Stomach (tissue), 4 donors: ENCODE results near the gene TUT4.

Source experiments
- EP300 ChIP-seq: sonication (generic); formaldehyde crosslinking; IDR thresholded peaks from one replicate; pipeline ENCODE4 v1.6.1; 2017; ENCODE audit warnings: antibody characterized with exemption
- POLR2A ChIP-seq, 4 donors: fragments of 450-650 bp; IDR thresholded peaks; one replicate each; pipeline ENCODE4 v1.6.1; 2016; ENCODE audit warnings: antibody characterized with exemption in 4 of 4, control low read depth in 2 of 4, mild to moderate bottlenecking in 1 of 4, moderate library complexity in 1 of 4
- TF ChIP-seq, protein P1 (sequence below), 7 experiments: fragments of 450-650 bp in 4 of 7; fragments of 200-600 bp in 3 of 7; sonication (generic) in 3 of 7; IDR thresholded peaks; one replicate each; pipeline ENCODE4 v1.5.1; 2016 to 2019; ENCODE audit warnings: antibody characterized with exemption in 7 of 7, control low read depth in 2 of 7, mild to moderate bottlenecking in 1 of 7

DNA sequence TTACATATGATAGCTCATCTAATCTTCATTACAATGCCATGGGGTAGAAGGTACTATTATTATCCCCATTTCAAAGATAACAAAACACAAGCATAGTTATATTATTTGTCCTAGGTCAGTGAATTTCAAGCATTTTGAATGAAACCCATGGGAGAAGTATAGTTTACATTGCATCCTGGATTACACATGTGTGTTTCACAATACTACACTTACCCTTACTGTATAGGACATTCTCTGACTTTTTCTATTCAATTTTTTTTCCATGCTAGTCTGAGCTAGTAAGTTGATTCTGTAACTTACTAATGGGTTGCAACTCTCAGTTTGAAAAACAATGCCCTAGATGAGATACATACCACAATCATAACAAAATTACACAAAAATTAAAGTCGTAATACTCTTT is 40.6 kb upstream of the TUT4 start:
- TF ChIP-seq, protein P1, sequence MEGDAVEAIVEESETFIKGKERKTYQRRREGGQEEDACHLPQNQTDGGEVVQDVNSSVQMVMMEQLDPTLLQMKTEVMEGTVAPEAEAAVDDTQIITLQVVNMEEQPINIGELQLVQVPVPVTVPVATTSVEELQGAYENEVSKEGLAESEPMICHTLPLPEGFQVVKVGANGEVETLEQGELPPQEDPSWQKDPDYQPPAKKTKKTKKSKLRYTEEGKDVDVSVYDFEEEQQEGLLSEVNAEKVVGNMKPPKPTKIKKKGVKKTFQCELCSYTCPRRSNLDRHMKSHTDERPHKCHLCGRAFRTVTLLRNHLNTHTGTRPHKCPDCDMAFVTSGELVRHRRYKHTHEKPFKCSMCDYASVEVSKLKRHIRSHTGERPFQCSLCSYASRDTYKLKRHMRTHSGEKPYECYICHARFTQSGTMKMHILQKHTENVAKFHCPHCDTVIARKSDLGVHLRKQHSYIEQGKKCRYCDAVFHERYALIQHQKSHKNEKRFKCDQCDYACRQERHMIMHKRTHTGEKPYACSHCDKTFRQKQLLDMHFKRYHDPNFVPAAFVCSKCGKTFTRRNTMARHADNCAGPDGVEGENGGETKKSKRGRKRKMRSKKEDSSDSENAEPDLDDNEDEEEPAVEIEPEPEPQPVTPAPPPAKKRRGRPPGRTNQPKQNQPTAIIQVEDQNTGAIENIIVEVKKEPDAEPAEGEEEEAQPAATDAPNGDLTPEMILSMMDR (IDR thresholded peaks at IDR 0.05): no peak
- no peak for TF ChIP-seq POLR2A (IDR thresholded peaks at IDR 0.05)
- no peak for TF ChIP-seq EP300
